Endothelial cell of umbilical vein (primary cell): ENCODE results near the gene HSD3B1. TPM values are rescaled to one million over a fixed set of nuclear protein-coding genes. Genes with fewer than 3 reads are reported as not detected.
"Not testable (repeated sequence)": the region's sequence is repeated elsewhere in the genome, so short reads cannot be mapped to it uniquely, and the experiment has no call there.

ENCODE experiments used
- BruUV-seq: library from RNA; stranded (reverse); fragments of 400-500 nt; replicated peaks from 2 replicates; lab custom pipeline; 2021; lab: Mats Ljungman, UMichigan
- CTCF ChIA-PET: fragments of 300-600, 350-600 bp; sonication (Branson Sonifier 250); formaldehyde crosslinking; loops from one replicate; lab custom pipeline; 2021; ENCODE audit warnings: antibody characterized with exemption, inconsistent platforms; lab: Charles Lee
- POLR2A ChIA-PET: fragments of 300-600, 350-600 bp; sonication (Branson Sonifier 250); formaldehyde crosslinking; loops from one replicate; lab custom pipeline; 2021; ENCODE audit warnings: antibody characterized with exemption, inconsistent platforms; lab: Charles Lee
- DNase-seq: peaks from one replicate; pipeline ENCODE4 v3.0.0-alpha.2; 2011; ENCODE audit warnings: low read depth, low spot score
- FAIRE-seq: peaks from 2 replicates; lab custom pipeline; 2011; peaks lifted over from hg19 to GRCh38; lab: Jason Lieb, UNC
- H2AFZ ChIP-seq: 2 replicates; pipeline ENCODE4 v1.6.0; 2012; ENCODE audit warnings: low read depth, low read length, control low read depth, inconsistent platforms
- H3K27ac ChIP-seq: 2 replicates; pipeline ENCODE4 v1.5.1; 2011; ENCODE audit warnings: low read depth, mild to moderate bottlenecking, control low read depth, low read length, moderate library complexity; ENCODE audit not compliant: insufficient read depth
- H3K27me3 ChIP-seq, 2 experiments: 2 replicates each; pipeline versions ENCODE4 v1.6.0 to v1.6.1; 2011; ENCODE audit warnings: low read length in 2 of 2, mixed read lengths in 1 of 2; ENCODE audit not compliant: control insufficient read depth in 2 of 2, insufficient read depth in 2 of 2
- H3K36me3 ChIP-seq, 2 experiments: 2 replicates in 1 of 2; 3 replicates in 1 of 2; pipeline ENCODE4 v1.5.1; 2011; ENCODE audit warnings: low read length in 2 of 2, mild to moderate bottlenecking in 1 of 2, moderate library complexity in 1 of 2; ENCODE audit not compliant: control insufficient read depth in 2 of 2, insufficient read depth in 2 of 2; ENCODE audit errors: extremely low read depth in 1 of 2
- H3K4me1 ChIP-seq: 3 replicates; pipeline ENCODE4 v1.5.1; 2011; ENCODE audit warnings: mild to moderate bottlenecking, low read length; ENCODE audit not compliant: control insufficient read depth, insufficient read depth; ENCODE audit errors: extremely low read depth
- H3K4me2 ChIP-seq: 2 replicates; pipeline ENCODE4 v1.6.1; 2011; ENCODE audit warnings: low read length, control low read depth, mixed read lengths; ENCODE audit not compliant: insufficient read depth
- H3K4me3 ChIP-seq, 3 experiments: fragments of 200-600 bp in 1 of 3; sonication (generic), shearing (Covaris generic) in 1 of 3; replicated peaks in 1 of 3; 2 replicates each; pipeline ENCODE4 v1.5.1; 2011 to 2016; ENCODE audit warnings: control low read depth in 3 of 3, low read length in 3 of 3, mild to moderate bottlenecking in 2 of 3, inconsistent platforms in 1 of 3, low read depth in 1 of 3, moderate library complexity in 1 of 3; ENCODE audit not compliant: insufficient read depth in 1 of 3
- H3K79me2 ChIP-seq: 2 replicates; pipeline ENCODE4 v1.6.0; 2012; ENCODE audit warnings: low read length, inconsistent platforms; ENCODE audit not compliant: control insufficient read depth, insufficient read depth
- H3K9ac ChIP-seq: replicated peaks from 2 replicates; pipeline ENCODE3; 2011; ENCODE audit warnings: low read length, control low read depth; ENCODE audit not compliant: insufficient read depth; ENCODE audit errors: extremely low read depth
- H3K9me1 ChIP-seq: replicated peaks from 3 replicates; pipeline ENCODE4 v1.6.0; 2011; ENCODE audit warnings: mild to moderate bottlenecking, low read length; ENCODE audit not compliant: control insufficient read depth, insufficient read depth; ENCODE audit errors: extremely low read depth
- H3K9me3 ChIP-seq: replicated peaks from 2 replicates; pipeline ENCODE4 v1.5.1; 2012; ENCODE audit warnings: low read length, inconsistent platforms; ENCODE audit not compliant: control insufficient read depth, insufficient read depth
- H4K20me1 ChIP-seq: replicated peaks from 2 replicates; pipeline ENCODE3; 2011; ENCODE audit warnings: mild to moderate bottlenecking, low read length; ENCODE audit not compliant: control insufficient read depth, insufficient read depth; ENCODE audit errors: extremely low read depth
- EZH2 ChIP-seq: IDR thresholded peaks from 2 replicates; pipeline ENCODE4 v1.6.1; 2012; ENCODE audit warnings: borderline replicate concordance, low read depth, mild to moderate bottlenecking, moderate library complexity, low read length, inconsistent platforms; ENCODE audit not compliant: severe bottlenecking
- FOS ChIP-seq: IDR thresholded peaks from 2 replicates; pipeline ENCODE4 v1.6.1; 2011; ENCODE audit warnings: mild to moderate bottlenecking, low read length, moderate library complexity, borderline replicate concordance; ENCODE audit not compliant: insufficient read depth
- GATA2 ChIP-seq: IDR thresholded peaks from 2 replicates; pipeline ENCODE4 v1.7.0; 2011; ENCODE audit warnings: low read depth, mild to moderate bottlenecking, moderate library complexity, mixed read lengths, low read length; ENCODE audit not compliant: insufficient read length, insufficient read depth
- JUN ChIP-seq: IDR thresholded peaks from 2 replicates; pipeline ENCODE4 v1.6.1; 2011; ENCODE audit warnings: borderline replicate concordance, low read depth; ENCODE audit not compliant: insufficient read length, insufficient read depth
- MYC ChIP-seq: IDR thresholded peaks from one replicate; pipeline ENCODE4 v1.6.1; 2011; ENCODE audit warnings: mild to moderate bottlenecking, low read depth, low read length
- POLR2A ChIP-seq: IDR thresholded peaks from 2 replicates; pipeline ENCODE4 v1.6.1; 2012; ENCODE audit warnings: low read depth, mild to moderate bottlenecking, control low read depth, low read length
- POLR2AphosphoS5 ChIP-seq: IDR thresholded peaks from 2 replicates; pipeline ENCODE4 v1.6.1; 2012; ENCODE audit warnings: low read depth, mild to moderate bottlenecking, control low read depth, low read length, moderate library complexity; ENCODE audit not compliant: insufficient read depth
- dilution Hi-C: fragments of 300-500 bp; cut with MboI; formaldehyde crosslinking; loops from one replicate; pipeline ENCODE4 v1.15.0; 2019; ENCODE audit warnings: low sequenced_read_pairs; ENCODE audit not compliant: extremely low pct_ligation_motif_present
- intact Hi-C: fragments of 100-400 bp; cut with micrococcal nuclease; formaldehyde crosslinking; loops from one replicate; pipeline ENCODE4 v1.10.0; 2022
- polyA plus RNA-seq, 4 experiments: library from polyadenylated mRNA; depleted of rRNA in 3 of 4; stranded (reverse) in 3 of 4; unstranded in 1 of 4; fragments of >200 nt; gene quantifications; 2 replicates each; pipeline versions ENCODE4 v1.2.1 to v1.2.3, GENCODE V29; 2011 to 2012; ENCODE audit warnings: missing spikeins in 1 of 4
- total RNA-seq: library from RNA; stranded (reverse); gene quantifications from 2 replicates; pipeline ENCODE4 v1.2.3, GENCODE V29; 2021
- TF ChIP-seq, protein P1 (sequence below): IDR thresholded peaks from 2 replicates; pipeline ENCODE4 v1.6.1; 2011; ENCODE audit not compliant: insufficient read depth, insufficient read length
- TF ChIP-seq, protein P2 (sequence below), 2 donors: IDR thresholded peaks; 1 replicate in 1 of 2; 2 replicates in 1 of 2; pipeline ENCODE4 v1.5.1; 2011; ENCODE audit warnings: low read length in 2 of 2, mild to moderate bottlenecking in 2 of 2, moderate library complexity in 2 of 2, control low read depth in 1 of 2, inconsistent platforms in 1 of 2, low read depth in 1 of 2; ENCODE audit not compliant: insufficient read depth in 1 of 2; ENCODE audit errors: extremely low read depth in 1 of 2

HSD3B1 gene
- total and polyA plus RNA-seq, 2 donors (not counting 3 experiments of a cell fraction or from before 2014, with no cell fraction given): not detected

DNA sequence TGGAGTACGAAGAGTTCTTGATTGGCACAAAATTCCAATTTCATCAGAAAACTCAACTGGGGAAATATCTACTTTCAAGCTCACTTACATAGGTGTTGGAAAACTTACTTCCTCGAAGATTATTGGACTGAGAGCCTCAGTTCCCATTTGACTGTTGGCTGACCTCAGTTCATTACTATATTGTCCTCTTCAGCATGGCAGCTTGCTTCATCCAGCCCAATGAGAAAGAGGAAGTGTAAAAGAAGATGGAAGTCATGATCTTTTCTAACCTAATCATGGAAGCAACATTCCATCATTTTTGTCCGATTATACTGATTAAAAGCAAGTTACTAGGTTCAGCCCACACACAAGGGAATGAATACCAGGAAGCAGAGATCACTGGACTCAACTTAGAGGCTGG, 49.4 kb downstream of the HSD3B1 start:
- TF ChIP-seq POLR2A (no peak), GATA2 (no peak), JUN (no peak), MYC (no peak), EZH2 (no peak), FOS (no peak), POLR2AphosphoS5 (no peak)
- TF ChIP-seq, protein P1, sequence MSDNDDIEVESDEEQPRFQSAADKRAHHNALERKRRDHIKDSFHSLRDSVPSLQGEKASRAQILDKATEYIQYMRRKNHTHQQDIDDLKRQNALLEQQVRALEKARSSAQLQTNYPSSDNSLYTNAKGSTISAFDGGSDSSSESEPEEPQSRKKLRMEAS: no peak
- TF ChIP-seq, protein P2, sequence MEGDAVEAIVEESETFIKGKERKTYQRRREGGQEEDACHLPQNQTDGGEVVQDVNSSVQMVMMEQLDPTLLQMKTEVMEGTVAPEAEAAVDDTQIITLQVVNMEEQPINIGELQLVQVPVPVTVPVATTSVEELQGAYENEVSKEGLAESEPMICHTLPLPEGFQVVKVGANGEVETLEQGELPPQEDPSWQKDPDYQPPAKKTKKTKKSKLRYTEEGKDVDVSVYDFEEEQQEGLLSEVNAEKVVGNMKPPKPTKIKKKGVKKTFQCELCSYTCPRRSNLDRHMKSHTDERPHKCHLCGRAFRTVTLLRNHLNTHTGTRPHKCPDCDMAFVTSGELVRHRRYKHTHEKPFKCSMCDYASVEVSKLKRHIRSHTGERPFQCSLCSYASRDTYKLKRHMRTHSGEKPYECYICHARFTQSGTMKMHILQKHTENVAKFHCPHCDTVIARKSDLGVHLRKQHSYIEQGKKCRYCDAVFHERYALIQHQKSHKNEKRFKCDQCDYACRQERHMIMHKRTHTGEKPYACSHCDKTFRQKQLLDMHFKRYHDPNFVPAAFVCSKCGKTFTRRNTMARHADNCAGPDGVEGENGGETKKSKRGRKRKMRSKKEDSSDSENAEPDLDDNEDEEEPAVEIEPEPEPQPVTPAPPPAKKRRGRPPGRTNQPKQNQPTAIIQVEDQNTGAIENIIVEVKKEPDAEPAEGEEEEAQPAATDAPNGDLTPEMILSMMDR (IDR thresholded peaks at IDR 0.05; ENCODE audit: extremely low read depth in 1 of 2, insufficient read depth in 1 of 2, low read depth in 1 of 2, low read length in 2 of 2): no peak
- Histone ChIP-seq H2AFZ (no peak overlapping the region), H3K9me1 (no peaks in the 10 kb centered on the region), H3K36me3 (no peaks in the 10 kb centered on the region), H4K20me1 (no peaks in the 10 kb centered on the region), H3K9ac (no peak overlapping the region), H3K27ac (no peak overlapping the region), H3K4me3 (no peak overlapping the region), H3K27me3 (no peaks in the 10 kb centered on the region), H3K9me3 (no peaks in the 10 kb centered on the region), H3K4me2 (no peak overlapping the region), H3K4me1 (no peaks in the 10 kb centered on the region), H3K79me2 (no peaks in the 10 kb centered on the region)
- BruUV-seq: no TSS peak
- ChIA-PET POLR2A (no interaction called here), CTCF (no interaction called here)
- dilution Hi-C loops (no loop called here), intact Hi-C loops (no loop called here)
- DNase-seq: no peak
- no peak for FAIRE-seq

DNA sequence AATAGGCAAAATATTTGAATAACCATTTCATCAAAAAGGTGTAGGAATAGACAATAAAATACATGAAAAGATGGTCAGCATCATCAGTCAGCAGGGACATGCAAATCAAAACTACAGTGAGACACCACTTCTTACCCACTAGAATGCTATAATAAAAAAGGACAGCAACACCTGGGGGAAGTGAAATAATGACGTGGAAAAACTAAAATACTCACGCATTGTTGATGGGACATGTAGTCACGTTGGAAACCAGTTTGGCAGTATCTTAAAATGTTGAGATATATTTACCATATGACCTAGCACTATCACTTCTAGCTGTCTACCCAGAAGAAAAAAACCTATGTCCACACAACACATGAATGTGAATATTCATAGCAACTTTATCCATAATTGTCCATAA, 53.4 kb downstream of the HSD3B1 start:
- H3K9ac ChIP-seq, H3K9me3 ChIP-seq, H3K36me3 ChIP-seq, H3K27ac ChIP-seq, H3K4me3 ChIP-seq, H3K9me1 ChIP-seq, dilution Hi-C loops, H4K20me1 ChIP-seq, CTCF ChIA-PET, BruUV-seq, POLR2A ChIA-PET, H3K79me2 ChIP-seq, intact Hi-C loops, FAIRE-seq, H3K4me2 ChIP-seq, H3K4me1 ChIP-seq, H2AFZ ChIP-seq, DNase-seq: not testable (repeated sequence)
- H3K27me3 ChIP-seq: peaks cover 7 to 13% of the 10 kb centered on the region in 2 experiments
